ENCODE measurements around the gene ACCS.
A peak's percentile ranks its signal among the peaks of the same experiment; 100 is the strongest.

- TF ChIP-seq CTCF (IDR thresholded peaks at IDR 0.05) (peak in 1 of 2 donors; percentile 50), POLR2A (IDR thresholded peaks at IDR 0.05) (no peak), POLR2AphosphoS5 (IDR thresholded peaks at IDR 0.05) (no peak)
Measured at GRCh38 chr11:44110231-44110679, 44.2 kb downstream of the ACCS start.

All from suprapubic skin (tissue), 4 donors.